MG63 (cell line): ENCODE measurements around the gene UVRAG. TPM values are rescaled to one million over a fixed set of nuclear protein-coding genes. Genes with fewer than 3 reads are reported as not detected.

Experiments used
- DNase-seq: peaks from one replicate; pipeline ENCODE4 v3.0.0-alpha.2; 2020
- H3K27me3 ChIP-seq: fragments of 250-450 bp; sonication (Bioruptor Pico); 2 replicates; pipeline ENCODE4 v1.5.1; 2020; ENCODE audit warnings: mild to moderate bottlenecking, moderate library complexity
- H3K36me3 ChIP-seq: fragments of 250-450 bp; sonication (Bioruptor Pico); 2 replicates; pipeline ENCODE4 v1.5.1; 2020; ENCODE audit warnings: mild to moderate bottlenecking, moderate library complexity
- H3K4me3 ChIP-seq: fragments of 250-450 bp; sonication (Bioruptor Pico); 2 replicates; pipeline ENCODE4 v1.5.1; 2020; ENCODE audit warnings: mild to moderate bottlenecking, moderate library complexity
- H3K9me3 ChIP-seq: fragments of 250-450 bp; sonication (Bioruptor Pico); 2 replicates; pipeline ENCODE4 v1.5.1; 2020; ENCODE audit warnings: mild to moderate bottlenecking, moderate library complexity
- total RNA-seq: library from RNA; depleted of rRNA; stranded (reverse); fragments of >200 nt; shearing (Covaris generic); gene quantifications from 2 replicates; pipeline ENCODE4 v1.2.3, GENCODE V29; 2014; ENCODE audit warnings: low replicate concordance; rRNA removed

UVRAG gene
- total RNA-seq, result 6.9 and 14.5 TPM in 2 replicates

- Histone ChIP-seq H3K4me3 (peak within 1 kb of the TSS; percentile 71), H3K9me3 (no peaks in the 10 kb centered on the region), H3K27me3 (no peaks in the 10 kb centered on the region), H3K36me3 (no peaks in the 10 kb centered on the region; the same call in 1 of the 2 replicates)
- DNase-seq, result peak; percentile 96
Measured at GRCh38 chr11:75814677-75815344, at the start of gene UVRAG. UVRAG (plus strand) TSS chr11:75815210; CDS start chr11:75815408, 198 bp downstream.

- H3K36me3 ChIP-seq, result no peaks in the 10 kb centered on the region
- DNase-seq, result no peak
- no peak overlapping the region for H3K4me3 ChIP-seq
- H3K27me3 ChIP-seq, result peaks cover 14% of the 10 kb centered on the region
- H3K9me3 ChIP-seq, result no peaks in the 10 kb centered on the region
Measured at GRCh38 chr11:75766443-75767227, 48.4 kb upstream of the UVRAG start.

GRCh38 chr11:75767228-75767572, 47.8 kb upstream of the UVRAG start:
- H3K9me3 ChIP-seq, result no peaks in the 10 kb centered on the region
- DNase-seq, result no peak
- peaks cover 14% of the 10 kb centered on the region for H3K27me3 ChIP-seq
- no peaks in the 10 kb centered on the region for H3K36me3 ChIP-seq
- no peak overlapping the region for H3K4me3 ChIP-seq

GRCh38 chr11:75767793-75768111, 47.3 kb upstream of the UVRAG start:
- no peak for DNase-seq
- Histone ChIP-seq H3K9me3 (no peaks in the 10 kb centered on the region), H3K4me3 (no peak overlapping the region), H3K27me3 (peaks cover 14% of the 10 kb centered on the region), H3K36me3 (no peaks in the 10 kb centered on the region)

GRCh38 chr11:75768112-75768908, 46.7 kb upstream of the UVRAG start, which contains the start of gene DGAT2:
DGAT2 (plus strand) TSS chr11:75768778; CDS start chr11:75768992, 214 bp downstream.
- Histone ChIP-seq H3K9me3 (no peaks in the 10 kb centered on the region), H3K36me3 (no peaks in the 10 kb centered on the region), H3K27me3 (peaks cover 14% of the 10 kb centered on the region), H3K4me3 (peak within 1 kb of the TSS; percentile 45)
- peak; percentile 74 for DNase-seq

GRCh38 chr11:75768909-75769771, 45.9 kb upstream of the UVRAG start:
- DNase-seq, result no peak
- no peaks in the 10 kb centered on the region for H3K9me3 ChIP-seq
- no peaks in the 10 kb centered on the region for H3K36me3 ChIP-seq
- peak overlapping the region; percentile 45 for H3K4me3 ChIP-seq
- H3K27me3 ChIP-seq, result peaks cover 14% of the 10 kb centered on the region

- no peaks in the 10 kb centered on the region for H3K9me3 ChIP-seq
- peaks cover 14% of the 10 kb centered on the region for H3K27me3 ChIP-seq
- no peak overlapping the region for H3K4me3 ChIP-seq
- no peak for DNase-seq
- no peaks in the 10 kb centered on the region for H3K36me3 ChIP-seq
Measured at GRCh38 chr11:75770102-75770501, 44.9 kb upstream of the UVRAG start.

GRCh38 chr11:75771646-75772410, 43.2 kb upstream of the UVRAG start:
- H3K36me3 ChIP-seq, result no peaks in the 10 kb centered on the region
- no peak overlapping the region for H3K4me3 ChIP-seq
- peak; percentile 11 for DNase-seq
- H3K9me3 ChIP-seq, result no peaks in the 10 kb centered on the region
- H3K27me3 ChIP-seq, result peaks cover 14% of the 10 kb centered on the region

- Histone ChIP-seq H3K36me3 (no peaks in the 10 kb centered on the region), H3K4me3 (no peak overlapping the region), H3K27me3 (peaks cover 10% of the 10 kb centered on the region), H3K9me3 (no peaks in the 10 kb centered on the region)
- no peak for DNase-seq
Measured at GRCh38 chr11:75773595-75774353, 41.2 kb upstream of the UVRAG start.

GRCh38 chr11:75775056-75775455, 40.0 kb upstream of the UVRAG start:
- DNase-seq, result no peak
- Histone ChIP-seq H3K27me3 (no peaks in the 10 kb centered on the region), H3K36me3 (no peaks in the 10 kb centered on the region), H3K9me3 (no peaks in the 10 kb centered on the region), H3K4me3 (no peak overlapping the region)

- Histone ChIP-seq H3K9me3 (no peaks in the 10 kb centered on the region), H3K36me3 (no peaks in the 10 kb centered on the region), H3K4me3 (no peak overlapping the region), H3K27me3 (no peaks in the 10 kb centered on the region)
- no peak for DNase-seq
Measured at GRCh38 chr11:75776546-75776945, 38.5 kb upstream of the UVRAG start.

GRCh38 chr11:75777461-75778110, 37.4 kb upstream of the UVRAG start:
- H3K27me3 ChIP-seq, result no peaks in the 10 kb centered on the region
- H3K36me3 ChIP-seq, result no peaks in the 10 kb centered on the region
- H3K4me3 ChIP-seq, result no peak overlapping the region
- no peaks in the 10 kb centered on the region for H3K9me3 ChIP-seq
- no peak for DNase-seq

- Histone ChIP-seq H3K9me3 (no peaks in the 10 kb centered on the region), H3K4me3 (no peak overlapping the region)
Measured at GRCh38 chr11:75778962-75779361, 36.0 kb upstream of the UVRAG start.

GRCh38 chr11:75779960-75780359, 35.0 kb upstream of the UVRAG start:
- DNase-seq, result no peak
- no peaks in the 10 kb centered on the region for H3K9me3 ChIP-seq
- H3K4me3 ChIP-seq, result no peak overlapping the region
- H3K36me3 ChIP-seq, result no peaks in the 10 kb centered on the region
- H3K27me3 ChIP-seq, result no peaks in the 10 kb centered on the region

More at GRCh38 chr11:75778962-75779361, 36.0 kb upstream of the UVRAG start:
- Histone ChIP-seq H3K36me3 (no peaks in the 10 kb centered on the region), H3K27me3 (no peaks in the 10 kb centered on the region)
- no peak for DNase-seq

- Histone ChIP-seq H3K9me3 (no peaks in the 10 kb centered on the region), H3K36me3 (no peaks in the 10 kb centered on the region), H3K4me3 (no peak overlapping the region), H3K27me3 (no peaks in the 10 kb centered on the region)
- DNase-seq, result no peak
Measured at GRCh38 chr11:75780888-75781287, 34.1 kb upstream of the UVRAG start.
